Neural cell (in vitro differentiated cells): ENCODE data around the gene FOXK2. TPM values are rescaled to one million over a fixed set of nuclear protein-coding genes. Genes with fewer than 3 reads are reported as not detected.

Experiments used
- H2AFZ ChIP-seq: fragments of 200-600, 300-800 bp; sonication (generic), shearing (Covaris generic); 2 replicates; pipeline ENCODE4 v1.6.0; 2014; ENCODE audit warnings: low read depth, mild to moderate bottlenecking, antibody characterized with exemption, low read length, moderate library complexity
- H3F3A ChIP-seq: fragments of 200-600 bp; shearing (Covaris generic); 2 replicates; pipeline ENCODE4 v1.6.1; 2016; ENCODE audit warnings: mild to moderate bottlenecking, moderate library complexity, mixed read lengths, antibody characterized with exemption, low read length; ENCODE audit not compliant: insufficient read depth, poor library complexity, severe bottlenecking
- H3K27ac ChIP-seq: fragments of 200-600, 300-800 bp; sonication (generic), shearing (Covaris generic); 2 replicates; pipeline ENCODE4 v1.5.1; 2014; ENCODE audit warnings: mild to moderate bottlenecking, low read length, moderate library complexity
- H3K27me3 ChIP-seq: fragments of 300-800, 200-600 bp; sonication (generic), shearing (Covaris generic); 2 replicates; pipeline ENCODE4 v1.6.0; 2014; ENCODE audit warnings: mild to moderate bottlenecking, low read depth, low read length, moderate library complexity; ENCODE audit not compliant: insufficient read depth
- H3K36me3 ChIP-seq: fragments of 300-800, 200-600 bp; sonication (generic), shearing (Covaris generic); 2 replicates; pipeline ENCODE4 v1.5.1; 2014; ENCODE audit warnings: mild to moderate bottlenecking, antibody characterized with exemption, low read length, moderate library complexity; ENCODE audit not compliant: insufficient read depth
- H3K4me2 ChIP-seq: fragments of 300-800, 200-600 bp; sonication (generic), shearing (Covaris generic); 2 replicates; pipeline ENCODE4 v1.6.0; 2014; ENCODE audit warnings: mild to moderate bottlenecking, low read length
- H3K4me3 ChIP-seq: fragments of 300-800, 200-600 bp; sonication (generic), shearing (Covaris generic); 2 replicates; pipeline ENCODE4 v1.5.1; 2014; ENCODE audit warnings: mild to moderate bottlenecking, low read length, moderate library complexity
- H3K79me2 ChIP-seq: fragments of 200-600 bp; shearing (Covaris generic); replicated peaks from 2 replicates; pipeline ENCODE4 v1.6.0; 2014; ENCODE audit warnings: mild to moderate bottlenecking, low read length, moderate library complexity; ENCODE audit not compliant: insufficient read depth
- H3K9ac ChIP-seq: fragments of 300-800, 200-600 bp; sonication (generic), shearing (Covaris generic); 2 replicates; pipeline ENCODE4 v1.6.1; 2016; ENCODE audit warnings: mild to moderate bottlenecking, low read length, mixed read lengths
- H3K9me2 ChIP-seq: fragments of 200-600 bp; shearing (Covaris generic); 2 replicates; pipeline ENCODE4 v1.6.1; 2016; ENCODE audit warnings: mild to moderate bottlenecking, low read length, mixed read lengths; ENCODE audit not compliant: insufficient read depth
- H3K9me3 ChIP-seq: fragments of 200-600, 300-800 bp; sonication (generic), shearing (Covaris generic); 2 replicates; pipeline ENCODE4 v1.6.1; 2016; ENCODE audit warnings: mild to moderate bottlenecking, mixed run types, low read length, moderate library complexity, mixed read lengths
- H4K20me1 ChIP-seq: fragments of 200-600 bp; shearing (Covaris generic); 2 replicates; pipeline ENCODE4 v1.6.1; 2016; ENCODE audit warnings: mild to moderate bottlenecking, mixed run types; ENCODE audit not compliant: insufficient read depth
- EP300 ChIP-seq: fragments of 450-650 bp; conservative IDR thresholded peaks from 2 replicates; pipeline ENCODE4 v1.6.1; 2014; ENCODE audit warnings: antibody characterized with exemption, mild to moderate bottlenecking, moderate library complexity; ENCODE audit not compliant: poor library complexity, severe bottlenecking
- EZH2 ChIP-seq: fragments of 200-600, 300-800 bp; shearing (Covaris generic), sonication (generic); IDR thresholded peaks from 2 replicates; pipeline ENCODE4 v1.6.1; 2014; ENCODE audit warnings: antibody characterized with exemption, low read length, borderline replicate concordance, mild to moderate bottlenecking; ENCODE audit not compliant: insufficient read depth, poor library complexity, severe bottlenecking
- MXI1 ChIP-seq: fragments of 450-650 bp; conservative IDR thresholded peaks from 2 replicates; pipeline ENCODE4 v1.6.1; 2014; ENCODE audit warnings: antibody characterized with exemption, mild to moderate bottlenecking; ENCODE audit not compliant: poor library complexity, severe bottlenecking
- POLR2AphosphoS5 ChIP-seq: IDR thresholded peaks from 2 replicates; pipeline ENCODE4 v1.6.1; 2012
- RAD21 ChIP-seq: fragments of 450-650 bp; conservative IDR thresholded peaks from 2 replicates; pipeline ENCODE4 v1.6.1; 2014; ENCODE audit warnings: antibody characterized with exemption, mild to moderate bottlenecking, moderate library complexity
- REST ChIP-seq: IDR thresholded peaks from 2 replicates; pipeline ENCODE4 v1.6.1; 2012; ENCODE audit warnings: borderline replicate concordance
- SMC3 ChIP-seq: fragments of 450-650 bp; conservative IDR thresholded peaks from 2 replicates; pipeline ENCODE4 v1.6.1; 2014; ENCODE audit warnings: antibody characterized with exemption, mild to moderate bottlenecking, moderate library complexity; ENCODE audit not compliant: poor library complexity
- TAF1 ChIP-seq: IDR thresholded peaks from 2 replicates; pipeline ENCODE4 v1.6.1; 2012; ENCODE audit warnings: low read depth
- polyA plus RNA-seq: library from polyadenylated mRNA; depleted of rRNA; stranded (reverse); fragments of >200 nt; gene quantifications from 2 replicates; pipeline ENCODE4 v1.2.3, GENCODE V29; 2014
- TF ChIP-seq, protein P1 (sequence below): fragments of 450-650 bp; IDR thresholded peaks from 2 replicates; pipeline ENCODE4 v1.5.1; 2014; ENCODE audit warnings: antibody characterized with exemption, mild to moderate bottlenecking, moderate library complexity; ENCODE audit not compliant: poor library complexity, severe bottlenecking

Gene FOXK2
- polyA plus RNA-seq, 1 donor from 2014 or later = 24.4 TPM

GRCh38 chr17:82604532-82604931, 85.0 kb downstream of the FOXK2 start:
- no peak overlapping the region for H3K4me2 ChIP-seq
- H3F3A ChIP-seq = no peaks in the 10 kb centered on the region
- no peak overlapping the region for H3K4me3 ChIP-seq
- no peaks in the 10 kb centered on the region for H3K9me3 ChIP-seq
- H3K27ac ChIP-seq = no peak overlapping the region
- no peaks in the 10 kb centered on the region for H3K9me2 ChIP-seq
- TF ChIP-seq POLR2AphosphoS5 = no peak
- no peak for TF ChIP-seq RAD21
- TF ChIP-seq EP300 = no peak
- TF ChIP-seq SMC3 = no peak
- TF ChIP-seq EZH2 = no peak
- TF ChIP-seq TAF1 = no peak
- TF ChIP-seq, protein P1, sequence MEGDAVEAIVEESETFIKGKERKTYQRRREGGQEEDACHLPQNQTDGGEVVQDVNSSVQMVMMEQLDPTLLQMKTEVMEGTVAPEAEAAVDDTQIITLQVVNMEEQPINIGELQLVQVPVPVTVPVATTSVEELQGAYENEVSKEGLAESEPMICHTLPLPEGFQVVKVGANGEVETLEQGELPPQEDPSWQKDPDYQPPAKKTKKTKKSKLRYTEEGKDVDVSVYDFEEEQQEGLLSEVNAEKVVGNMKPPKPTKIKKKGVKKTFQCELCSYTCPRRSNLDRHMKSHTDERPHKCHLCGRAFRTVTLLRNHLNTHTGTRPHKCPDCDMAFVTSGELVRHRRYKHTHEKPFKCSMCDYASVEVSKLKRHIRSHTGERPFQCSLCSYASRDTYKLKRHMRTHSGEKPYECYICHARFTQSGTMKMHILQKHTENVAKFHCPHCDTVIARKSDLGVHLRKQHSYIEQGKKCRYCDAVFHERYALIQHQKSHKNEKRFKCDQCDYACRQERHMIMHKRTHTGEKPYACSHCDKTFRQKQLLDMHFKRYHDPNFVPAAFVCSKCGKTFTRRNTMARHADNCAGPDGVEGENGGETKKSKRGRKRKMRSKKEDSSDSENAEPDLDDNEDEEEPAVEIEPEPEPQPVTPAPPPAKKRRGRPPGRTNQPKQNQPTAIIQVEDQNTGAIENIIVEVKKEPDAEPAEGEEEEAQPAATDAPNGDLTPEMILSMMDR = no peak
- TF ChIP-seq REST = no peak
- no peak for TF ChIP-seq MXI1
- no peaks in the 10 kb centered on the region for H3K27me3 ChIP-seq
- H3K9ac ChIP-seq = no peak overlapping the region
- peaks cover 4% of the 10 kb centered on the region for H3K36me3 ChIP-seq
- H2AFZ ChIP-seq = no peak overlapping the region
- H3K79me2 ChIP-seq = no peaks in the 10 kb centered on the region
- no peaks in the 10 kb centered on the region for H4K20me1 ChIP-seq

GRCh38 chr17:82605939-82606600, 86.5 kb downstream of the FOXK2 start:
- TF ChIP-seq TAF1 = no peak
- no peak for TF ChIP-seq RAD21
- TF ChIP-seq POLR2AphosphoS5 = no peak
- TF ChIP-seq EP300 = no peak
- Histone ChIP-seq H2AFZ (no peak overlapping the region), H3K27ac (no peak overlapping the region), H3K9ac (no peak overlapping the region), H3K79me2 (no peaks in the 10 kb centered on the region), H3K9me2 (no peaks in the 10 kb centered on the region), H3K4me2 (no peak overlapping the region), H4K20me1 (no peaks in the 10 kb centered on the region), H3K36me3 (peaks cover 2% of the 10 kb centered on the region), H3F3A (no peaks in the 10 kb centered on the region), H3K9me3 (no peaks in the 10 kb centered on the region), H3K27me3 (no peaks in the 10 kb centered on the region), H3K4me3 (no peak overlapping the region)
